Ishikawa (cell line): Measurements from ENCODE around the gene METTL14.
A peak's percentile ranks its signal among the peaks of the same experiment; 100 is the strongest.
"Not testable (repeated sequence)": the region's sequence is repeated elsewhere in the genome, so short reads cannot be mapped to it uniquely, and the experiment has no call there.

Source experiments
- RAD21 ChIP-seq: IDR thresholded peaks from 2 replicates; pipeline ENCODE4 v1.6.1; 2012; ENCODE audit warnings: low read depth
- TF ChIP-seq, protein P1 (sequence below): IDR thresholded peaks from 2 replicates; pipeline ENCODE4 v1.6.1; 2012; ENCODE audit warnings: low read depth, mild to moderate bottlenecking

DNA sequence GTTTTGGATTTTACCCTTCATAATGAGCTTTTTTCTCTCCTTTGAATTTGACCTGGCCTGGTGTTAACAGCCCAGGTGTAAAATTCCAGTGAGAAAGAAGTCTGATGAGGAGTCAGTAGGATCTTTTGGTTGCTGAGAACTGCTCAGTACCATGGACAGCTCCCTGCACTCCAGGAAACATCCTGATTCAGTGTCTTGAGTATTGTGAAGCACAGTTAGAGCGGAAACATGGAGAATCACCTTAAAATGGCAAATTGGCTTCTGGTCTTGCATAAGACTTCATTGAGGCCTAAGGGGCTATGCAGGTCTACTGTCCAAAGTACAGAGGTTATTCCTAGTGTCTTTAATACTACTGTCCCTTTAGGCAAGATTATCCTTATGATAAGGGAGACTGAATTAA, 16.0 kb upstream of the METTL14 start:
- TF ChIP-seq, protein P1, sequence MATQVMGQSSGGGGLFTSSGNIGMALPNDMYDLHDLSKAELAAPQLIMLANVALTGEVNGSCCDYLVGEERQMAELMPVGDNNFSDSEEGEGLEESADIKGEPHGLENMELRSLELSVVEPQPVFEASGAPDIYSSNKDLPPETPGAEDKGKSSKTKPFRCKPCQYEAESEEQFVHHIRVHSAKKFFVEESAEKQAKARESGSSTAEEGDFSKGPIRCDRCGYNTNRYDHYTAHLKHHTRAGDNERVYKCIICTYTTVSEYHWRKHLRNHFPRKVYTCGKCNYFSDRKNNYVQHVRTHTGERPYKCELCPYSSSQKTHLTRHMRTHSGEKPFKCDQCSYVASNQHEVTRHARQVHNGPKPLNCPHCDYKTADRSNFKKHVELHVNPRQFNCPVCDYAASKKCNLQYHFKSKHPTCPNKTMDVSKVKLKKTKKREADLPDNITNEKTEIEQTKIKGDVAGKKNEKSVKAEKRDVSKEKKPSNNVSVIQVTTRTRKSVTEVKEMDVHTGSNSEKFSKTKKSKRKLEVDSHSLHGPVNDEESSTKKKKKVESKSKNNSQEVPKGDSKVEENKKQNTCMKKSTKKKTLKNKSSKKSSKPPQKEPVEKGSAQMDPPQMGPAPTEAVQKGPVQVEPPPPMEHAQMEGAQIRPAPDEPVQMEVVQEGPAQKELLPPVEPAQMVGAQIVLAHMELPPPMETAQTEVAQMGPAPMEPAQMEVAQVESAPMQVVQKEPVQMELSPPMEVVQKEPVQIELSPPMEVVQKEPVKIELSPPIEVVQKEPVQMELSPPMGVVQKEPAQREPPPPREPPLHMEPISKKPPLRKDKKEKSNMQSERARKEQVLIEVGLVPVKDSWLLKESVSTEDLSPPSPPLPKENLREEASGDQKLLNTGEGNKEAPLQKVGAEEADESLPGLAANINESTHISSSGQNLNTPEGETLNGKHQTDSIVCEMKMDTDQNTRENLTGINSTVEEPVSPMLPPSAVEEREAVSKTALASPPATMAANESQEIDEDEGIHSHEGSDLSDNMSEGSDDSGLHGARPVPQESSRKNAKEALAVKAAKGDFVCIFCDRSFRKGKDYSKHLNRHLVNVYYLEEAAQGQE, result peak; percentile 83
- TF ChIP-seq RAD21, result not testable (repeated sequence)
